Mucosa of stomach (tissue), 1 donor: Measurements from ENCODE around the gene NUP214.

Experiments used
- H3K27me3 ChIP-seq: one replicate; pipeline ENCODE4 v1.7.0; 2013; ENCODE audit warnings: mild to moderate bottlenecking, low read length; ENCODE audit not compliant: control insufficient read depth, insufficient read depth
- H3K36me3 ChIP-seq: one replicate; pipeline ENCODE4 v1.7.0; 2013; ENCODE audit warnings: low read length; ENCODE audit not compliant: control insufficient read depth, insufficient read depth
- H3K4me1 ChIP-seq: one replicate; pipeline ENCODE4 v1.7.0; 2013; ENCODE audit warnings: mild to moderate bottlenecking, low read length; ENCODE audit not compliant: control insufficient read depth, insufficient read depth
- H3K4me3 ChIP-seq: one replicate; pipeline ENCODE4 v1.7.0; 2013; ENCODE audit warnings: low read length
- H3K9ac ChIP-seq: one replicate; pipeline ENCODE4 v1.7.0; 2013; ENCODE audit warnings: mild to moderate bottlenecking, low read length, moderate library complexity
- H3K9me3 ChIP-seq: one replicate; pipeline ENCODE4 v1.7.0; 2013; ENCODE audit warnings: mild to moderate bottlenecking, low read length, moderate library complexity; ENCODE audit not compliant: control insufficient read depth
- donor health status: Pancreatic carcinoma.

NUP214 gene

DNA sequence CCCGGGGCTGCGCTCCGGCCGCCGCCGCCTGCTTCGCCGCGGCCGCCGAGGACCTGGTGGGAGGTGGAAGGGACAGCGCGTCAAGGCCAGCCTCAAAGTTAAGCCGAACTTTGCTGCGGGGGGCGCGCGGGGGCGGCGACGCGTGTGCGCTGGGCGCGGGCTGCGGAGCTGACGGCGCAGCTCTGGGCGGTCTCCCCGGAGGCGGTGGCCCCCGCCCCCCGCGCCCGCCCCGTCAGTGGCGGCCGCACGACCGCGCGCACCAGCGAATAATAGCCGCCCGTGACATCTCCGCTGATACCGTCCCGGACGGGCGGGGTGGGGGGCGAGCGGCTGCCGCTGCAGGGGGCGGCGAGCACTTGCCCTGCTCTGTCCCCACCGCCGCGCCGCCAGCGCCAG lies 151.5 kb downstream of the NUP214 start:
- H3K4me1 ChIP-seq, result peaks cover 10% of the 10 kb centered on the region
- no peaks in the 10 kb centered on the region for H3K36me3 ChIP-seq
- peaks cover 43% of the 10 kb centered on the region for H3K27me3 ChIP-seq
- no peak overlapping the region for H3K9ac ChIP-seq
- no peaks in the 10 kb centered on the region for H3K9me3 ChIP-seq
- no peak overlapping the region for H3K4me3 ChIP-seq

DNA sequence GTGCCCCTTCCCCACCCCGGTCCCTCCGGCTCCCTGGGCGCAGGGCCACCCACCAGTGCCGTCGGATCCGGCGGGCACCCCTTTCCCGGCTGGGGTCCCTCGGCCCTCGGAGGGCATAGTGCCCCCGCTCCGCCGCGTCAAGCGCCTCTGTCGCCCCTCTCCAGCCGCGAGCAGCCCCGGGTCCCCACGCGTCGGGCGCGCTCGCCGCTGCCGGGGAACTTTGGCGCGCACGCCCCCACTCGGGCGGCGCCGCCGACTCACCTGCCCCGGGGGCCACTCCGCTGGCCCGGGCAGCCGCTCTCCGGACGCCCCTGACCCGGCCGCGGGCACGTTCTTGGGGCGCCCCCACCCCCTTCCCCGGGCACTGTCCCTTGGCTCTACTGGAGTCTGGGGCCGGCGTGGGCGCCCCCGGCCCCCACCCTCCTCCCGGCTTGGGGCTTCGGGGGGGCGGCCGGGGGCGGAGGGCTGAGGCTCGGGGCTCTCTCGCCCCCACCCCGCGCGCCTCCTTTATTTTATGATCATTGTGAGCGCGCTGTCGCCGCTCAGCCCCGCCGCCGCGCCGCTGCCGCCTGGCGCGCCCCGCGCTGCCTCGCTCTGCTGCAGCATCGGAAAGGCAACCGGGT lies 152.0 kb downstream of the NUP214 start:
- H3K36me3 ChIP-seq, result no peaks in the 10 kb centered on the region
- H3K9me3 ChIP-seq, result no peaks in the 10 kb centered on the region
- peaks cover 10% of the 10 kb centered on the region for H3K4me1 ChIP-seq
- H3K9ac ChIP-seq, result no peak overlapping the region
- peaks cover 48% of the 10 kb centered on the region for H3K27me3 ChIP-seq
- no peak overlapping the region for H3K4me3 ChIP-seq

DNA sequence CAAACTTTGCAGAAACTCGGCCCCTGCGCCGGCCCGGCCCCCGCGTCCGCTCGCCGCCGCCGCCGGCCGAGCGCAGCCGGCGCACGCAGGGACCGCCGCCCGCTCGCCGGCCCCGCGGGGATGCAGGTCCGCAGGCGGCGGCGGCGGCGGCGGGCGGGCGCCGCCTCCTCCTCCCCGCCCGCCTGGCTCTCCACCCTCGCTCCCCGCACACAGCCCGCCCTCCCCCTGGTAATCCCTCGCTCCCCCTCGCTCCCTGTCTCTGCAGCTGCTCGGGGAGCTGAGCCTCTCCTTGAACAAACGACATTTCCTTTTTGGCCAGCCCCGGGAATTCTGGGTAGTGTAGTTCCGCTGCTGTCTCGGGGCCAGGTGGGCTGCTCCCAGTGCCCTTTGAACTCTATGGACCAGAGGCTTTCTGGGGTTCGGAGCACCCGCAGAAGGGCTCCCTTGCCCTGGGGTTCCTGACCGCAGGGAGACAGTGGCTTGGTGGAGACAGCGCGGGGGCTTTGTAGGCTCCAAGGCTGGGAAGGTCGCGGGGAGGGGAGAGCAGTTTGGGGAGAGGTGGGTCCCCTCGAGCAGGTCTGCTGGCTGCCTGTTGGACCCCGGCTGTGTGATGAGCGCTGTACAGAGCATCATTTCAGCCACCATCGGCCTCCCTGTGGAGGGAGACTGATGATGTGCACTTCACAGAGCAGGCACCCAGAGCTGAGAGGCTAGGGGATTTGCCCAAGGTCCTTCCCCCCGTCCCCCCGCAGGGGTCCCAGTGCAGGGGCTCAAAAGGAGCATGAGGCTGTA lies 152.7 kb downstream of the NUP214 start:
- no peak overlapping the region for H3K4me3 ChIP-seq
- H3K9ac ChIP-seq, result no peak overlapping the region
- H3K9me3 ChIP-seq, result no peaks in the 10 kb centered on the region
- H3K27me3 ChIP-seq, result peaks cover 55% of the 10 kb centered on the region
- peaks cover 10% of the 10 kb centered on the region for H3K4me1 ChIP-seq
- H3K36me3 ChIP-seq, result no peaks in the 10 kb centered on the region

DNA sequence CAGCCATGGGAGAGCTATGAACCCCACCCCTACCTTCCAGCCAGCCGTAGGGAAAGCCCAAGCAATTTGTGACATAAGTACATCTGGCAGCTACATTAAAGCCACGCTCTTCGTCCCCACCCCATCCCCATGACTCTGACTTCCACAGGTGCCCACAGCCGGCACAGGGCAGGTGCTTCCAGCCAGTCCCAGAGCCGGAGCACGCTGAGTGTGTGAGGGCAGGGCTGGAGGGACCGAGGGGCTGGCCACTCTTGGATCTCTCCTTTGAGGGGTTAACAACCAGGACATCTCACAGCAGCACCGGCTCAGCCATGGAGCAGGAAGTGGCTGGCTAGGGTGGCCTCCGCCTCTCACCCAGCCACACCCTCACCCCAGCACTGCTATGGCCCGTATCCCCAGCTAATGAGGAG lies 153.3 kb downstream of the NUP214 start:
- H3K9ac ChIP-seq, result no peak overlapping the region
- no peak overlapping the region for H3K4me3 ChIP-seq
- peaks cover 10% of the 10 kb centered on the region for H3K4me1 ChIP-seq
- no peaks in the 10 kb centered on the region for H3K9me3 ChIP-seq
- no peaks in the 10 kb centered on the region for H3K36me3 ChIP-seq
- peaks cover 58% of the 10 kb centered on the region for H3K27me3 ChIP-seq

GRCh38 chr9:131279196-131279862 lies 153.9 kb downstream of the NUP214 start:
- Histone ChIP-seq H3K27me3 (peaks cover 58% of the 10 kb centered on the region), H3K4me3 (no peak overlapping the region), H3K9me3 (no peaks in the 10 kb centered on the region), H3K4me1 (peaks cover 10% of the 10 kb centered on the region), H3K36me3 (no peaks in the 10 kb centered on the region), H3K9ac (no peak overlapping the region)

DNA sequence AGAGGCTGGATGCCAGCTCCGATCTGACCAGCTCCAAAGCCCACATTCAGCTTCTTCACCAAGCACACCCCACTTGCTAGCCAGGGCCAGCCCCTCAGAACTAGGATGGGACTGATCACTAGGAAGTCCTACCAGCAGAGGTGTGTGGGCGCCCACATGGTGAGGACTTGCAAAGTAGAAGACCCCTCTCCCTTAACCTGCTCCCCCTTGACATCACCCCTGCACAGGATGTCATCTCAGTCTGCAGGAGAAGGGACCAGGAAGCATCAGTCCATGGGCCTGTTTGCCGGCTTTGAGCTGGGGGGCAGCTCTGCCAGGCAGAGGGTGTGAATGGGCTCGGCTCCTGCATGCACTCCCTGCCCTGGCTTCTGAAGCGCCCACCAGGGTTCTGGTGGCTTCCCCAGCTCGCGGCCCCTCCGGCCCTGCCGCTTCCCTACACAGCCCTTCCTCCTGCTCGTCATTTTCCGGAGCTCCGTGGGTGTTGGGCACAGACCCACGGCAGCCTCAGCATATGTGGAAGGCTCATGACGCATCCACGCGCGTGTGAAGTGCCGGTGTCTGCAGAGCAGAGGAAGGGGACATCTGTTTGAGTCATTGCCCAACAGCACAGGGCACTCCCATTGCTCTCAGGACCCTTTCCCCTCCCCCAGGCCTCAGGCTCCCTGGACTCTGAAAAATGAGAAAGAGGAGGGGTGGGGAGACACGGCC lies 154.6 kb downstream of the NUP214 start:
- Histone ChIP-seq H3K4me3 (no peak overlapping the region), H3K36me3 (no peaks in the 10 kb centered on the region), H3K27me3 (peaks cover 58% of the 10 kb centered on the region), H3K4me1 (peaks cover 10% of the 10 kb centered on the region), H3K9me3 (no peaks in the 10 kb centered on the region), H3K9ac (no peak overlapping the region)

DNA sequence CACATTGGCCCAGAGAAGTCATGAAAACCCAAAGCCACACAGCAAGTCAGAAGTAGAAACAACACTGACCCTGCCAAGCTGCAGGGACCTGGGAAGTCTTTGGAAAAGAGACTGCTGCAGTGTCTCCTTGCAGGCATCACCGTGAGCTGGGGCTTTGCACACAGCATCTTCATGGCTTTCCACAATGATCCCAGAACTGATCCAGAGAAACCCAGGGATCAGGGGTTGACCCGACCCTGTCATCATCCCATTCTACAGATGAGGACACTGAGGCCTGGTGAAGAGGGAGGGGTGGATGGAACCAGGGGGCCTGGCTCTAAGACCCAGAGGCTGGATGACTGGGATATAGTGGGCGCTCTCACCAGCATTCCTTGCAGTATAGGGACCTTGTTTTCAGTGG lies 155.3 kb downstream of the NUP214 start:
- Histone ChIP-seq H3K9me3 (no peaks in the 10 kb centered on the region), H3K36me3 (no peaks in the 10 kb centered on the region), H3K27me3 (peaks cover 54% of the 10 kb centered on the region), H3K4me1 (peaks cover 10% of the 10 kb centered on the region), H3K9ac (no peak overlapping the region), H3K4me3 (no peak overlapping the region)

GRCh38 chr9:131281119-131281965 lies 156.0 kb downstream of the NUP214 start:
- H3K36me3 ChIP-seq, result no peaks in the 10 kb centered on the region

GRCh38 chr9:131282175-131282574 lies 156.8 kb downstream of the NUP214 start:
- Histone ChIP-seq H3K9me3 (no peaks in the 10 kb centered on the region), H3K9ac (no peak overlapping the region), H3K4me1 (peaks cover 10% of the 10 kb centered on the region), H3K36me3 (no peaks in the 10 kb centered on the region), H3K27me3 (peaks cover 43% of the 10 kb centered on the region), H3K4me3 (no peak overlapping the region)

More at GRCh38 chr9:131281119-131281965, 156.0 kb downstream of the NUP214 start:
- no peaks in the 10 kb centered on the region for H3K9me3 ChIP-seq
- no peak overlapping the region for H3K4me3 ChIP-seq
- H3K4me1 ChIP-seq, result peaks cover 10% of the 10 kb centered on the region
- H3K27me3 ChIP-seq, result peaks cover 48% of the 10 kb centered on the region
- no peak overlapping the region for H3K9ac ChIP-seq

DNA sequence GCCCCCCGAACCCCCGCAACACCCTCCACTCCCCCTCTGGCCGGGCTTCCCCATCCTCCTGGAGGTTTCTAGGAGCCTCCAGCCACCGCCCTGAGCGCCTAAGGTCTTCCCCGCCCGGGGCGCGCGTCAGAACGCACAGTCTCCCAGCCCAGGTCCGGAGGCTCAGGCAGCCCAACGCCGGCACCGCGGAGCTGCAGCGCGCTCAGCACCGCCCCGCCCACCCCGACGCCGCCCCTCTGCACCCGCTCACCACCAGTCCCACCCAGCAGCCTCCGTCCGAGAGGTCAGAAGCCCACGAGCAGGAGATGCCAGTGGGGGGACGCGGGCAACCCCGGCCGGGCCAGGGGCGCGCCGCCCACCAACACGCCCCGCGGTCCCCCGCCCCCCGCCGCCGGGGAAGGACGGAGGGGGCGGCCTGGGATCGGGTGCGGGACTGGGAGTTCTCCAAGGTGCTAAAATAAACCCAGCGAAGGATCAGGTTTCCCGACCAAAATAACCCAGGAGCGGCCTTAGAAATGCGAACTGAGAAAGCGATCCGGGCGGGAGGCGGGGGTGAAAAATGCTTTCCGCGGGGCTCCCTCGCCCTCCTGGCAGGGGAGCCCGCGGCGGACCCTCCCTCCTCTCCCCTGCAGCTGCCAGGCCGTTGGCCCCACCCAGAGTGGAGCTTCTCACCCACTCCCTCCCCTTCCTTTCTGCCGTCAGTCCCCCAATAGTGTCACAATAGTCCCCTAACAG lies 157.5 kb downstream of the NUP214 start:
- Histone ChIP-seq H3K27me3 (peaks cover 42% of the 10 kb centered on the region), H3K9ac (no peak overlapping the region), H3K36me3 (no peaks in the 10 kb centered on the region), H3K4me3 (no peak overlapping the region), H3K9me3 (no peaks in the 10 kb centered on the region), H3K4me1 (peaks cover 10% of the 10 kb centered on the region)
